Neuron (in vitro differentiated cells): Measurements from ENCODE around the gene OR2S2.
"Not testable (repeated sequence)": the region's sequence is repeated elsewhere in the genome, so short reads cannot be mapped to it uniquely, and the experiment has no call there.

ENCODE experiments used
- H2AFZ ChIP-seq: one replicate; pipeline ENCODE4 v1.6.1; 2013; ENCODE audit warnings: low read depth, mild to moderate bottlenecking, inconsistent platforms, low read length, moderate library complexity
- H3K27me3 ChIP-seq: one replicate; pipeline ENCODE4 v1.6.1; 2013; ENCODE audit warnings: low read length; ENCODE audit not compliant: insufficient read depth
- H3K36me3 ChIP-seq: one replicate; pipeline ENCODE4 v1.6.1; 2013; ENCODE audit warnings: low read length; ENCODE audit not compliant: insufficient read depth
- H3K4me1 ChIP-seq: one replicate; pipeline ENCODE4 v1.6.1; 2013; ENCODE audit warnings: low read length; ENCODE audit not compliant: insufficient read depth
- H3K4me3 ChIP-seq: 2 replicates; pipeline ENCODE4 v1.5.1; 2013; ENCODE audit warnings: mild to moderate bottlenecking, low read length, moderate library complexity
- H3K9me3 ChIP-seq: one replicate; pipeline ENCODE4 v1.6.1; 2013; ENCODE audit warnings: low read length

The OR2S2 gene

GRCh38 chr9:35919212-35920008 lies 38.5 kb downstream of the OR2S2 start:
- Histone ChIP-seq H3K4me1 (peaks cover 13% of the 10 kb centered on the region), H2AFZ (no peak overlapping the region), H3K27me3 (no peaks in the 10 kb centered on the region), H3K36me3 (no peaks in the 10 kb centered on the region), H3K4me3 (no peak overlapping the region), H3K9me3 (no peaks in the 10 kb centered on the region)

- peaks cover 7% of the 10 kb centered on the region for H3K4me1 ChIP-seq
- no peak overlapping the region for H3K4me3 ChIP-seq
- no peaks in the 10 kb centered on the region for H3K36me3 ChIP-seq
- H3K27me3 ChIP-seq, result no peaks in the 10 kb centered on the region
- H3K9me3 ChIP-seq, result no peaks in the 10 kb centered on the region
- H2AFZ ChIP-seq, result no peak overlapping the region
Observed at GRCh38 chr9:35918780-35919179, 39.2 kb downstream of the OR2S2 start.

GRCh38 chr9:35917261-35917660 lies 40.7 kb downstream of the OR2S2 start:
- Histone ChIP-seq H3K36me3 (no peaks in the 10 kb centered on the region), H3K27me3 (no peaks in the 10 kb centered on the region), H2AFZ (no peak overlapping the region), H3K4me3 (no peak overlapping the region), H3K9me3 (no peaks in the 10 kb centered on the region), H3K4me1 (no peaks in the 10 kb centered on the region)

- Histone ChIP-seq H3K4me1 (no peaks in the 10 kb centered on the region), H3K27me3 (no peaks in the 10 kb centered on the region), H2AFZ (no peak overlapping the region), H3K36me3 (no peaks in the 10 kb centered on the region), H3K4me3 (no peak overlapping the region), H3K9me3 (no peaks in the 10 kb centered on the region)
Observed at GRCh38 chr9:35915681-35916294, 42.2 kb downstream of the OR2S2 start.

GRCh38 chr9:35914301-35914807 lies 43.6 kb downstream of the OR2S2 start:
- Histone ChIP-seq H2AFZ (no peak overlapping the region), H3K9me3 (no peaks in the 10 kb centered on the region), H3K36me3 (no peaks in the 10 kb centered on the region), H3K4me3 (no peak overlapping the region), H3K4me1 (no peaks in the 10 kb centered on the region), H3K27me3 (no peaks in the 10 kb centered on the region)

- not testable (repeated sequence) for H3K4me1 ChIP-seq, H3K36me3 ChIP-seq, H2AFZ ChIP-seq, H3K4me3 ChIP-seq, H3K27me3 ChIP-seq, H3K9me3 ChIP-seq
Observed at GRCh38 chr9:35913429-35913828, 44.5 kb downstream of the OR2S2 start.

- H3K36me3 ChIP-seq, result no peaks in the 10 kb centered on the region
- H3K27me3 ChIP-seq, result no peaks in the 10 kb centered on the region
- H2AFZ ChIP-seq, result no peak overlapping the region
- peaks cover 10% of the 10 kb centered on the region for H3K4me1 ChIP-seq
- H3K9me3 ChIP-seq, result no peaks in the 10 kb centered on the region
- no peak overlapping the region for H3K4me3 ChIP-seq
Observed at GRCh38 chr9:35912791-35913400, 45.1 kb downstream of the OR2S2 start.

- Histone ChIP-seq H3K4me1 (peaks cover 21% of the 10 kb centered on the region), H2AFZ (no peak overlapping the region), H3K4me3 (no peak overlapping the region), H3K27me3 (no peaks in the 10 kb centered on the region), H3K36me3 (no peaks in the 10 kb centered on the region), H3K9me3 (no peaks in the 10 kb centered on the region)
Observed at GRCh38 chr9:35911690-35912089, 46.3 kb downstream of the OR2S2 start.

GRCh38 chr9:35910613-35911359 lies 47.2 kb downstream of the OR2S2 start:
- H3K27me3 ChIP-seq, result no peaks in the 10 kb centered on the region
- H3K4me1 ChIP-seq, result peaks cover 23% of the 10 kb centered on the region
- H3K9me3 ChIP-seq, result no peaks in the 10 kb centered on the region
- H3K36me3 ChIP-seq, result no peaks in the 10 kb centered on the region
- no peak overlapping the region for H2AFZ ChIP-seq
- no peak overlapping the region for H3K4me3 ChIP-seq

GRCh38 chr9:35909687-35910612 lies 48.0 kb downstream of the OR2S2 start:
- no peak overlapping the region for H2AFZ ChIP-seq
- no peaks in the 10 kb centered on the region for H3K36me3 ChIP-seq
- no peaks in the 10 kb centered on the region for H3K9me3 ChIP-seq
- no peak overlapping the region for H3K4me3 ChIP-seq
- H3K27me3 ChIP-seq, result no peaks in the 10 kb centered on the region
- peaks cover 23% of the 10 kb centered on the region for H3K4me1 ChIP-seq

GRCh38 chr9:35909274-35909673 lies 48.7 kb downstream of the OR2S2 start, which contains the start of gene SPAAR:
SPAAR (plus strand) TSS chr9:35909490; CDS start chr9:35910464, 974 bp downstream.
- H3K4me1 ChIP-seq, result peaks cover 23% of the 10 kb centered on the region
- H3K9me3 ChIP-seq, result no peaks in the 10 kb centered on the region
- H3K27me3 ChIP-seq, result no peaks in the 10 kb centered on the region
- no peak within 1 kb of the TSS for H3K4me3 ChIP-seq
- H2AFZ ChIP-seq, result peak within 1 kb of the TSS; percentile 44
- H3K36me3 ChIP-seq, result no peaks in the 10 kb centered on the region

GRCh38 chr9:35908504-35909125 lies 49.3 kb downstream of the OR2S2 start:
- no peaks in the 10 kb centered on the region for H3K36me3 ChIP-seq
- H2AFZ ChIP-seq, result peak overlapping the region; percentile 44
- peaks cover 23% of the 10 kb centered on the region for H3K4me1 ChIP-seq
- no peaks in the 10 kb centered on the region for H3K27me3 ChIP-seq
- H3K4me3 ChIP-seq, result no peak overlapping the region
- no peaks in the 10 kb centered on the region for H3K9me3 ChIP-seq
